LNCaP clone FGC (cell line): ENCODE data around the gene ELP5.
"Not testable (repeated sequence)": the region's sequence is repeated elsewhere in the genome, so short reads cannot be mapped to it uniquely, and the experiment has no call there.

Experiments used
- DNase-seq: peaks from one replicate; pipeline ENCODE4 v3.0.0-alpha.2; 2011; ENCODE audit warnings: low read depth
- H3K4me3 ChIP-seq: 2 replicates; pipeline ENCODE4 v1.5.1; 2011; ENCODE audit warnings: mild to moderate bottlenecking, low read depth, low read length, control low read depth
- TF ChIP-seq, protein P1 (sequence below): IDR thresholded peaks from 2 replicates; pipeline ENCODE4 v1.5.1; 2012; ENCODE audit warnings: mild to moderate bottlenecking; ENCODE audit not compliant: control insufficient read depth, insufficient read depth; ENCODE audit errors: extremely low read depth

The ELP5 gene

DNA sequence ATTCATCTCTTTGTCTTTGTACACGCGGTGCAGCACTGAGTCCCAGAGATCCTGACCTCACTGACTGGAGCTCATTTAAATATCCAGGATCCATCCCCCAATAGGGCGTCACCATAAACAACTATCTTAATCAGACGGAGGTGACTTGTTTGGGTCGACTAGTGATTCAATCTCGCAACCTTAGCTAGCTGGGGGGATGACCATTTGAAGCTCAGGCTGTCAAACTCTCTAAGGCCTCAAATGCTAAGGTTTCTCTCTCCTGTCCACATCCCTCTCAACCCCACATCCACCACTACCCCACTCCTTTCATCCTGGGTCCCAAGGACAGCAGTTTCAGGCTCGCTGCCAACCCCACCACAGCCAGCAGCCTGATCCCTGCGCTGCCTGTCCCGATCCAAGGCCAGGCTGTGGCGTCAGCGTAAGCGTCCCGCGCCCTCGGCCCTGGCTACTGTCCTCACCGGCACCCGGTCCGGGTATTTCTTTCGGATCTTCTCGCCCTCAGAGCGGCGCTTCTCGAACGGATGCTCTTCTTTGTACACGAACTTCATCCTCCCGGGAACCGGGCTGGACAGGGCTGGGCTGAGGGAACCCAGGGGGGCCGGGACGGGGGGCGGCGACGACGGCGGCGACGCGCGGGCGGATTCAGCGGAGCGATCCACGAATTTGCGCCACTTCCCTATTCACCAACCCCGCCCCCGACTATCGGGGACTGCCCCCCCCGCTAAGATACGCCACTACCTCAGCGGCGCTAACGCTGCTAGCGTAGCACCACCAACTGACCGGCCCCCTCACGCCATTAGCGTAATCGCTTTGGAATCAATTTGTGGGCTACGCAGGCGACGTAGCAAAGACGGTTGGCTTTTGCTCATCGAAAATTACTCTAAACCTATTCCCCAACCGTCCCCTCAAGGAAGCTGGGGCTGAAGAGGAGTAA, 10.0 kb upstream of the ELP5 start, which contains the start of gene GABARAP:
Gene GABARAP, minus strand, starts transcription at position 667 of the 934 bp plus-strand sequence. Its CDS starts 119 bp downstream, at position 548.
- no peak for DNase-seq
- H3K4me3 ChIP-seq: peak within 1 kb of the TSS; percentile 97
- TF ChIP-seq, protein P1, sequence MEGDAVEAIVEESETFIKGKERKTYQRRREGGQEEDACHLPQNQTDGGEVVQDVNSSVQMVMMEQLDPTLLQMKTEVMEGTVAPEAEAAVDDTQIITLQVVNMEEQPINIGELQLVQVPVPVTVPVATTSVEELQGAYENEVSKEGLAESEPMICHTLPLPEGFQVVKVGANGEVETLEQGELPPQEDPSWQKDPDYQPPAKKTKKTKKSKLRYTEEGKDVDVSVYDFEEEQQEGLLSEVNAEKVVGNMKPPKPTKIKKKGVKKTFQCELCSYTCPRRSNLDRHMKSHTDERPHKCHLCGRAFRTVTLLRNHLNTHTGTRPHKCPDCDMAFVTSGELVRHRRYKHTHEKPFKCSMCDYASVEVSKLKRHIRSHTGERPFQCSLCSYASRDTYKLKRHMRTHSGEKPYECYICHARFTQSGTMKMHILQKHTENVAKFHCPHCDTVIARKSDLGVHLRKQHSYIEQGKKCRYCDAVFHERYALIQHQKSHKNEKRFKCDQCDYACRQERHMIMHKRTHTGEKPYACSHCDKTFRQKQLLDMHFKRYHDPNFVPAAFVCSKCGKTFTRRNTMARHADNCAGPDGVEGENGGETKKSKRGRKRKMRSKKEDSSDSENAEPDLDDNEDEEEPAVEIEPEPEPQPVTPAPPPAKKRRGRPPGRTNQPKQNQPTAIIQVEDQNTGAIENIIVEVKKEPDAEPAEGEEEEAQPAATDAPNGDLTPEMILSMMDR: no peak

GRCh38 chr17:7242717-7243452, 9.1 kb upstream of the ELP5 start:
- peak; percentile 92 for DNase-seq
- peak overlapping the region; percentile 97 for H3K4me3 ChIP-seq
- TF ChIP-seq, protein P1: no peak

DNA sequence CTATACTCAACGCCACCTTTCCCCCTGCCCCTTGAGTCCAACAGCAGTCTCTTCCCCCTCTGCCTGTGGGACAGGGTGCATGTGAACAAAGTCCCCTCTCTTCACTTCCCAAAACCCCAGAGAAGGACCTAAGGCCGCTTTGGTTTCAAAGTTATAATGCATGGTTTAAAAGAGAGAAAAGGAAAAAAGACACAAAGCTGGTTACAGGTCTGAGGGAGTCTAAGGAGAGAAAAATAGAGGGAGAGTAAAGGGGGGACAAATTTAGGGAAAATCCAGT, 8.6 kb upstream of the ELP5 start:
- TF ChIP-seq, protein P1: no peak
- peak overlapping the region; percentile 97 for H3K4me3 ChIP-seq
- no peak for DNase-seq

- not testable (repeated sequence) for H3K4me3 ChIP-seq, DNase-seq
These were observed 8.2 kb upstream of the ELP5 start for GRCh38 chr17:7243838-7244237.

DNA sequence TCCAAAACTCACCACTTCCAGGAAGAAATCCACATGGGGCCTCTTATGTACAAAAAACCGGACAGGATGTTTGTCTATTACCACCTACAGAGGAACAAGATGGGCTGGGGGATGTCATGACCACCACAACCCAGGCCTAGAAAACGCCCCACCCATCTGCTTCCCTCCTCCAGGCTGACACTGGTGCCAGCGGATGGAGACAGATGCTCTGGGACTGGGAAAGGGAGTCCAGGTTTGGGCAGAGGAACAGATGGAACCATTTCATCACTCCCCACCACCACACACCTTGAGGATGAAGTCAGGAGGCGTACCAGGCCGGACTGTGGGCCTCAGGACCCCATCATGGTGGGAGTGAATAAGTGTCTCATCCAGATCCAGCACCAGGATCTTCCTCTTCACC, 5.2 kb upstream of the ELP5 start:
- H3K4me3 ChIP-seq: no peak overlapping the region
- TF ChIP-seq, protein P1: no peak
- no peak for DNase-seq

DNA sequence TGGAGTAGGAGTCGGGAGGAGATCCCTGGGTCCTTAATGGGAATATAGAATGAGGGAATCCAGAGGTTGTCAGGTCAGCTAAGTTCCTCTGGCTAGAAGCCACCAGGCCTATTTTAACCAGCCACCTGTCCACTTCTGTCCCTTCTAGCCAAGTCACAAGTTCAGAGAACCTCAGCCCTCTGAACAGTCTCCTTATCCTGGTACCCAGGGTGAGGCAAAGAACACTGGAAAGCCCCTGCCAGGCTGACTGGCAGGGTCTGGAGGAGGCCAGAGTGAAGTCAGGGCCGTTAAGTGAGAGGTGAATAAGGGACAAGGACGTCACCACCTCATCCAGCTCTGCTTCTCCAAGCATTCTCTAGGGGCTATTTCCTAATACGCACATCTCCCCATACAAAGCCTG, 3.2 kb upstream of the ELP5 start:
- TF ChIP-seq, protein P1: no peak
- no peak overlapping the region for H3K4me3 ChIP-seq
- no peak for DNase-seq

DNA sequence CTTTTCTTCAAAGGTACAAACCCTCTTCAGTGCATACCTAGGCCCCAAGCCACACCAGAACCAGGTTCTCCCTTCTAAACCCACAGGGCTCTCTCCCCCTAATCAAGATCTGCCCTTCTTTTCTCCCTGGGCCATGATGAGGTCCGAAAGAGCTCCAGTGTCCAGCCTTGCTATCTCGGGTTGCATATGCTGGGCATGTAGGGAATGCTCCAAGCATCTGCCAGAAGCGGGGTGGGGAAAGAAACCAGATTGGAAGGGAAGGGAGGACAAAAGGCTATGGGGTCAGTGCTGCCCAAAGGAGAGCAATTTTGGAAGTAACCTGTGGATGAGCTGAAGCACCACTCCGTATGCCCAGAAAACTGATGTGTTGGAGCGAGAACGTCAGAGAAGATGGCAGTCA, 2.8 kb upstream of the ELP5 start:
- H3K4me3 ChIP-seq: no peak overlapping the region; the same call in 1 of the 2 replicates
- no peak for DNase-seq
- TF ChIP-seq, protein P1: no peak
